ENCODE data around the gene MEPCE. TPM values are rescaled to one million over a fixed set of nuclear protein-coding genes. Genes with fewer than 3 reads are reported as not detected.

The MEPCE gene
- total and polyA plus RNA-seq, 9 of the 15 experiments (the other 6 are each of a cell fraction or from before 2014, with no cell fraction given), result 10.9 to 76.3 (median 44.1) TPM

DNA sequence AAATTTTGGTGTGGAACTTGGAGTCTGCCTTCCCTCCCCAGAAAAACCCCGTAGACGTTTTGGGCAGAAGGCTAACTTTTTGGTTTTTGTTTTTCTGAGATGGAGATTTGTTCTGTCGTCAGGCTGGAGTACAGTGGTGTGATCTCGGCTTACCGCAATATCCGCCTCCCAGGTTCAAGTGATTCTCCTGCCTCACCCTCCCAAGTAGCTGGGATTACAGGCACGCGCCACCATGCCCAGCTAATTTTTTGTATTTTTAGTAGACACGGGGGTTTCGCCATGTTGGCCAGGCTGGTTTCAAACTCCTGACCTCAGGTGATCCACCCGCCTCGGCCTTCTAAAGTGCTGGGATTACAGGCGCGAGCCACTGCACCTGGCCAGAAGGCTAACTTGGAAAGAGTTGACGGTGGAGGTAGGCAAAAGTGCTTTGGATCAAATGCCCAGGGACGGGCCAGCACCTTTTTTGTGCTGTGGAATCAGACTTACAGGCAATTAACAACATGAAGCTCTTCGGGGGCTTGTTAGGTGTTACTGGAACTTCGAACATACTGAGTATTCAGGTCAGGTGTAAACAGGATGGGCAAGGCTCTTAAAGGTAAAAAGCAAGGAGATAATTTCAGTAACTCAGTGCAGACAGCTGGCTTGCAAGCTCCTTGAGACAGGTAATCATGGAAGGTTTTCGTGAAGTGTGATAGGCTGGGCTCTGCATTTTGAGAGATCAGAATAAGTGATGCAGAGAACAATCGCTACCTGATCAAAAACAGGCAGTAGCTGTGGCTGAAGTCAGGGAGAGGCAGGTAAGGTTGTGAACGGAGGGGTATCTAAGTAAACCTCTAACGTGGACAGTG lies 4.9 kb downstream of the MEPCE start (continued):
- TF ChIP-seq, protein P1, sequence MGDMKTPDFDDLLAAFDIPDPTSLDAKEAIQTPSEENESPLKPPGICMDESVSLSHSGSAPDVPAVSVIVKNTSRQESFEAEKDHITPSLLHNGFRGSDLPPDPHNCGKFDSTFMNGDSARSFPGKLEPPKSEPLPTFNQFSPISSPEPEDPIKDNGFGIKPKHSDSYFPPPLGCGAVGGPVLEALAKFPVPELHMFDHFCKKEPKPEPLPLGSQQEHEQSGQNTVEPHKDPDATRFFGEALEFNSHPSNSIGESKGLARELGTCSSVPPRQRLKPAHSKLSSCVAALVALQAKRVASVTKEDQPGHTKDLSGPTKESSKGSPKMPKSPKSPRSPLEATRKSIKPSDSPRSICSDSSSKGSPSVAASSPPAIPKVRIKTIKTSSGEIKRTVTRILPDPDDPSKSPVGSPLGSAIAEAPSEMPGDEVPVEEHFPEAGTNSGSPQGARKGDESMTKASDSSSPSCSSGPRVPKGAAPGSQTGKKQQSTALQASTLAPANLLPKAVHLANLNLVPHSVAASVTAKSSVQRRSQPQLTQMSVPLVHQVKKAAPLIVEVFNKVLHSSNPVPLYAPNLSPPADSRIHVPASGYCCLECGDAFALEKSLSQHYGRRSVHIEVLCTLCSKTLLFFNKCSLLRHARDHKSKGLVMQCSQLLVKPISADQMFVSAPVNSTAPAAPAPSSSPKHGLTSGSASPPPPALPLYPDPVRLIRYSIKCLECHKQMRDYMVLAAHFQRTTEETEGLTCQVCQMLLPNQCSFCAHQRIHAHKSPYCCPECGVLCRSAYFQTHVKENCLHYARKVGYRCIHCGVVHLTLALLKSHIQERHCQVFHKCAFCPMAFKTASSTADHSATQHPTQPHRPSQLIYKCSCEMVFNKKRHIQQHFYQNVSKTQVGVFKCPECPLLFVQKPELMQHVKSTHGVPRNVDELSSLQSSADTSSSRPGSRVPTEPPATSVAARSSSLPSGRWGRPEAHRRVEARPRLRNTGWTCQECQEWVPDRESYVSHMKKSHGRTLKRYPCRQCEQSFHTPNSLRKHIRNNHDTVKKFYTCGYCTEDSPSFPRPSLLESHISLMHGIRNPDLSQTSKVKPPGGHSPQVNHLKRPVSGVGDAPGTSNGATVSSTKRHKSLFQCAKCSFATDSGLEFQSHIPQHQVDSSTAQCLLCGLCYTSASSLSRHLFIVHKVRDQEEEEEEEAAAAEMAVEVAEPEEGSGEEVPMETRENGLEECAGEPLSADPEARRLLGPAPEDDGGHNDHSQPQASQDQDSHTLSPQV (IDR thresholded peaks at IDR 0.05), result peak; percentile 19; the same call in 1 of the 2 replicates
- TF ChIP-seq NUFIP1 (IDR thresholded peaks at IDR 0.05; ENCODE audit: partially characterized antibody), result no peak
- TF ChIP-seq, protein P2, sequence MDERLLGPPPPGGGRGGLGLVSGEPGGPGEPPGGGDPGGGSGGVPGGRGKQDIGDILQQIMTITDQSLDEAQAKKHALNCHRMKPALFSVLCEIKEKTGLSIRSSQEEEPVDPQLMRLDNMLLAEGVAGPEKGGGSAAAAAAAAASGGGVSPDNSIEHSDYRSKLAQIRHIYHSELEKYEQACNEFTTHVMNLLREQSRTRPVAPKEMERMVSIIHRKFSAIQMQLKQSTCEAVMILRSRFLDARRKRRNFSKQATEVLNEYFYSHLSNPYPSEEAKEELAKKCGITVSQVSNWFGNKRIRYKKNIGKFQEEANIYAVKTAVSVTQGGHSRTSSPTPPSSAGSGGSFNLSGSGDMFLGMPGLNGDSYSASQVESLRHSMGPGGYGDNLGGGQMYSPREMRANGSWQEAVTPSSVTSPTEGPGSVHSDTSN (CRISPR knock-in tag; IDR thresholded peaks at IDR 0.05; ENCODE audit: low read depth), result no peak
- TF ChIP-seq, protein P2 (tag; conservative IDR thresholded peaks at IDR 0.05; ENCODE audit: low read depth), result no peak
- TF ChIP-seq, protein P3, sequence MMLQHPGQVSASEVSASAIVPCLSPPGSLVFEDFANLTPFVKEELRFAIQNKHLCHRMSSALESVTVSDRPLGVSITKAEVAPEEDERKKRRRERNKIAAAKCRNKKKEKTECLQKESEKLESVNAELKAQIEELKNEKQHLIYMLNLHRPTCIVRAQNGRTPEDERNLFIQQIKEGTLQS (IDR thresholded peaks at IDR 0.05), result no peak
- TF ChIP-seq, protein P3 (CRISPR knock-in tag; conservative IDR thresholded peaks at IDR 0.05), result no peak
- TF ChIP-seq SMARCC2 (IDR thresholded peaks at IDR 0.05; ENCODE audit: low read depth), result no peak
- no peak for TF ChIP-seq TEAD2 (tag; IDR thresholded peaks at IDR 0.05)
